HG03460 (cell line): ENCODE measurements around the gene ACP7.
"Not testable (repeated sequence)": the region's sequence is repeated elsewhere in the genome, so short reads cannot be mapped to it uniquely, and the experiment has no call there.

Experiments
- ATAC-seq: cut with Tn5 transposase; IDR thresholded peaks from one replicate; pipeline ENCODE4 v1.9.1; 2021; ENCODE audit not compliant: unreplicated experiment

The ACP7 gene

DNA sequence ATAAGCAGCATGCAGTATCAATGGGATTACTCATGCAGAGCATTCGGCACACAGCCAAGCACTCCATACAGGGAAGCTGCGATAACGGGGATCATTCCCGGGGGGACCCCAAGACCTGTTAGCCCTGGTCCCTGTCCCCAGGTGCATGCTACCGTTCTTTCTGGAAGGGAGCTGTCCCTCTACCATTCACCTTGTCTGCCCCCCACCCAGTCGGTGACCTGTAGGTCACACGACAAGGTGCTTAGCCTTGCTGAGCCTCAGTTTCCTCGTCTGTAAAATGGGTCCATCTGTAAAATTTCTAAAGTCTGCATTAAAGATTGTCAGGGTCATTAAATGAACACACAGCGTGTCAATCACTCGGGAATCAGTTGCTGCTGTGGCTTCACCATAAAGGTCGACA lies 6.8 kb upstream of the ACP7 start:
- ATAC-seq = no peak

DNA sequence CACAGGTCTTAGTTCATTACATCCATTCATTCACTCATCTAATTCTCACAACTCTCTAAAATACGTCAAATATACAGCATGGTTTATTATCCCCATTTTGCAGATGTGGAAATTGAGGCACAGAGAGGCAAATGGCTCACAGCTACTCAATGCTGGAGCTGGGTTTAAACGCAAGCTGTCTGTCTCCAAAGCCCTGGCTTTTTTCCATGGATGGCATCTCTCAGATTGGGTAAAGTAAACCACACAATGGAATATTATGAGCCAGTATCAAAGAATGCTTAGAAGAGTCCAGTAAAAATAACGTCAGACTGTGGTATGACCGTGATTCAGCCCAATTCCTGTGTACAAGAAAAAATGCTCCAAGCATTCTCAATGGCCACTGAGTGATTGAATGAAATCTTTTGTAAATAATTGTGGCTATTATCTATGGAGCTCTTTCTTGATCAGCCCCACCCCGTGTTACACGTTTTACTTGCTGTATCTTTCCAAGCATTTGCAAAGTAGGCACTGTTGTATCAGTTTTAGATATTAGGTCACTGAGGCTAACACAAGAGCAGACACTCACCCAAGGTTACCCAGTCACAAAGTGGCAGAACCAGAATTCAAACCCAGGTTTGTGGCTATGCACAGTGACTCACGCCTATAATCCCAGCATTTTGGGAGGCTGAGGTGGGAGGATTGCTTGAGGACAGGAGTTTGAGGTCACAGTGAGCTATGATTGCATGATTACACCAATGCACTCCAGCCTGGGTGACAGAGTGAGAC lies 5.5 kb upstream of the ACP7 start:
- ATAC-seq = no peak

DNA sequence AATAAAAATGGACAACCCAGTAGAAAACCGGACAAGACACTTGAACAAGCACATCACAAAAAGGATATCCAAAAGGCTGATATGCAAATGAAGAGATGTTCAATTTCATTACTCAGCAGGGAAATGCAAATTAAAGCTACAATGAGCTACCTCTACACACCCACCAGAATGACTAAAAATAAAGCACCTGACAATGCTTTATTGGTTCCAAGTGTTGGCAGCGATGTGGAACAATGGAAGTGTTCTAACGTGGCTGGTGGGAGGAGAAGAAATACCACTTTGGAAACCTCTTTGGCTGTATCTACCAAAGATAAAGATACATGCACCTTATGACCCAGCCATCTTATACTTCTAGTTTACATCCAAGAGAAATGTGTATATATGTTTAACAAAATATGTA lies 3.7 kb upstream of the ACP7 start:
- ATAC-seq = no peak

DNA sequence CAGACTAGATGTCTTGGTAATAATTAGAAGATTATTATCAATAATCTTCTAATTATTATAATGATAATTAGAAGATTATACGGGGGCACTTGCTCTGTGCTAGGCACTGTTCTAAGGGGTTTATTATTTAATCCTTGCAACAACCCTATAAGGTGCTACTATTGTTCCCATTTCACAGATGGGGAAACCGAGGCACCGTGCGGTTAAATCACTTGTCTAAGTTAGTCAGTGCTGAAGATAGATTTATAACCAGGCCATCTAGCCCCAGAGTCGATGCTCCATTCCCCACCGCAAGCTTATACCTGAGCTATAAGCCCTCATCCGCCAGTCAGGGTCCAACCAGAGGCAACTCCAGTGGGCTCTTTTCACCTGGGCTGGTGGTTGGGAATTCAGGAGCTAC lies 2.0 kb upstream of the ACP7 start:
- no peak for ATAC-seq

DNA sequence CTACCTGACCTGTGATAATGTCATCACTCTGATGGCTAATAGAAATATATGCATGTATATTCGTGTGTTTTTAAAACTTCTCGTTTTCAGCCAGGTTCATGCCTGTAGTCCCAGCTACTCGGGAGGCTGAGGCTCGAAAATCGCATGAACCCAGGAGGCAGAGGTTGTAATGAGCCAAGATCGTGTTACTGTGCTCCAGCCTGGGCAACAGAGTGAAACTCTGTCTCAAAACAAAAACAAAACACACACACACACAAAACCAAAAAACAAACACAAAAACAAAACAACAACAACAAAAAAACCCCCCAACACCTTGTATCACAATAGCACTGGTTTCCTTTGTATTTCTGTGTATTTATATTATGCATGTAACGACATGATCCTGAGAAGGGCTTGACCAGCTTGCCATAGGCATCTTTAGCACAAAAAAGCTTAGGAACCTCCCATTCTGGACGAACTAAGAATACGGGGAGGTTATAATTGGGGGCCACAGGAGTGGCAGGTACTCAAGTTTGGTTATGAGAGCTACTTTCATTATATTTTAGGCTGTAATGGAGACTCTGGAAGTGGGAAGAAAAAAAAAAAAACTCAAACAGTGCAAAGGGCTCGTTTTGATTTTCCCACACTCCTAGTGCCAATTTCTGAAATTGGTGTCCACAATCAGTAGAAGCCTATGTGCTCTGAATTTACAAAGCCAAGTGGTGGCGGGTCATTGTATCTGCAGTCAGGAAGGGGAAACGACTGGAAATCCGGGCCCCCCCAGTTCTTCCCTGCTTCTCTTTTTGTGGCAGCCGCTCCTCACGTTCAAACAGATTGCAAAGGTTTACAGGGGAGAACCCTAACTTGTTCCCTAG lies 1.2 kb upstream of the ACP7 start:
- ATAC-seq = no peak

DNA sequence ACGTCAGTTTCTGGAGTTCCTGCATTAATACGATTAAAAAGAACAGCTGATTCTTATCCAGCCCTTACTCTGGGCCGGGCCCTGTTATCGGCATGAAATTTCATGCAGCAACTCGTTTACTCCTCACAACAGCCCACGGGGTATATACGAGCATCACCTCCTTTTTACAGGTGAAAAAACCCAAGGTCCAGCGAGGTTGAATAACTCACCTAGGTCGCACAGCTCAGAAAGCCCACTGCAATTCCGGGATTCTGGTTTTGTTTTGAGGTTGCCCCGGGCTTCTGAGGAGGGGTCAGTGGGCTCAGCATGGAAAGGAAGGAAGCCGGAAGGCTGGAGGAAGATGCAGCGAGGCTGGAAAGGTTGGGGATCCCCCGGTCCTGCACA lies 577 bp upstream of the ACP7 start:
- no peak for ATAC-seq

DNA sequence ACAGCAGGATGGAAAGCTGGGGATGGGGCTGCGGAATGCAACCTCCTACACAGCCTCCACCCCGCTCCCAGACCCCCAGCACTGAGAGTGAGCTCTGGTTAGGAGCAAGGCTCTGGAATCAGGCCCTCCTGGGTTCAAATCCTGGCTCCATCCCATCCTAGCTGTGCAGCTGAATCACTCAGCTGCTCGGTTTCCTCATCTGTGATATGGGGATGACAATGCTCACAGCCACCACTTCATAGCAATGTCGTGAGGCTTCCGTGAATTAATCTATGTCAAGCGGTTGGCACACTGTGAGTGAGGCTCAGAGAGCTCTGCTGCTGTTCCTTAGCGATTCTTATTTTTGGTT lies 538 bp downstream of the ACP7 start:
- no peak for ATAC-seq

DNA sequence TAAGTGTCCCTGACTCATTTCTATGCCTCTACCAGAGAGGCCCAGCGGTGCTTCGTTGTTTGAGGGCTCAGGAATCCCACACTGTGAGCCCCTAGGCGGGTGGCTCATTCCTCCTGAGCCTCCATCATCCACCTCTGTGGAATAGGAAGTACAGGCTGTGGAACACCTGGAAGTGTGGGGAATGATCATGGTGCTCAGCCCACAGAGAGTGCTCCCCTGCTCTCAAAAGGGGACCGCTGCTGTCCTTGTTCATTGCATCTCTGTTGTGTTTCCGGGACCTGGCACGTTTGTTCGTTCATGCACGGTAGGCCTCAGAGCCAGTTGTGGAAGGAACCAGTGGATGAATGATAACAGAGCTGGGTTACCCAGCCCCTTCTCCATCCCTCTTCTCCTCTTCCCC lies 1.2 kb downstream of the ACP7 start:
- ATAC-seq = no peak

DNA sequence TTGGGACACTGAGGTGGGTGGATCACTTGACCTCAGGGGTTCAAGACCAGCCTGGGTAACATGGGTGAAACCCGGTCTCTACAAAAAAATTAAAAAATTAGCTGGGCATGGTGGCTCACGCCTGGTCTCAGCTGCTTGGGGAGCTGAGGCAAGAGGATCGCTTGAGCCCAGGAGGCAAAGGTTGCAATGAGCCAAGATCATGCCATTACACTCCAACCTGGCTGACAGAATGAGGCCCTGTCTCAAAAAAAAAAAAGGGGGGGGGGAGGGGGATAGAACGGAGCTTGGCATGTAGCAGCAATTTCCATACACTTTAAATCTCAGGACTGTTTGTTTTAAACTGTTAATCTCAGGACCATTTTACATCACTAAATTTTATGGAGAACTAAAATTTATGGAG lies 2.2 kb downstream of the ACP7 start:
- no peak for ATAC-seq

DNA sequence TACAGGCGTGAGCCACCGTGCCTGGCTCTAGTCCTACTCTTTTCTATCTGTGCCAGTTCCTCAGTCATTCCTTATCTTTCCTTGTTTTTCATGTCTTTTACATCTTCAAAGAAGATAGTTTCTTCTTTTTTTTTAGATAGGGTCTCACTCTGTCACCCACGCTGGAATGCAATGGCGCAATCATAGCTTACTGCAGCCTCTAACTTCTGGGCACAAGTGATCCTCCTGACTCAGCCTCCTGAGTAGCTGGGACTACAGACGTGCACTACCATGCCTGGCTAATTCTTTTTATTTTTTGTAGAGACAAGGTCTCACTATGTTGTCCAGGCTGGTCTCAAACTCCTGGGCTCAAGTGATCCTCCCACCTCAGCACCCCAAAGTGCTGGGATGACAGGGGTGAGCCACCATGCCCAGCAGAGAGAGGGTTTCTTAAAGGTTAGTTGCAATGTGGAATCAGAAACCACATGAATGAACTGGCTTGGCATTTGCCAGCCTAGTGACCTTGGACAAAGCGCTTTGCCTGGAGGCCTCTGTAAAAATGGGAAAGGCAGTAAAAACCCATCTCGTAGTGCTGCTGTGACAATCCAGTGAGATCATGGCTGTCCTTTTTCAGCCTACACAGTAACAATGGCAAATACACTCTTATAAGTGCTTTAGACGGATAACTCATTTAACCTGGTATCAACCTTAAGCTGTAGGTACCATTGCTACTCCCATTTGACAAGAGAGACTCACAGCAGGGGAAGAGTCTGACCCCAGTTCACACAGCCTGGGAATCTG lies 3.9 kb downstream of the ACP7 start:
- ATAC-seq = no peak

DNA sequence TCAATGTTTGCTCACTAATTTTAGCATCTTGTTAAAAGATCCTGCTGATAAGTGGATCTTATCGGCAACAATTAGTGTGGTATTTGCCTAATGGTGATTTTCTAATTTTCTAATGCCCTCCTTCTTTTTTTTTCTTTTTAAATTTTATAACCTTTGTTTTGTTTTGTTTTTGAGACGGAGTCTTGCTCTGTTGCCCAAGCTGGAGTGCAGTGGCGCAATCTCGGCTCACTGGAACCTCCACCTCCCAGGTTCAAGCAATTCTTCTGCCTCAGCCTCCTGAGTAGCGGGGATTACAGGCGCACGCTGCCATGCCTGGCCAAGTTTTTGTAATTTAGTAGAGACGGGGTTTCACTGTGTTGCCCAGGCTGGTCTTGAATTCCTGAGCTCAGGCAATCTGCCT lies 5.8 kb downstream of the ACP7 start:
- not testable (repeated sequence) for ATAC-seq

DNA sequence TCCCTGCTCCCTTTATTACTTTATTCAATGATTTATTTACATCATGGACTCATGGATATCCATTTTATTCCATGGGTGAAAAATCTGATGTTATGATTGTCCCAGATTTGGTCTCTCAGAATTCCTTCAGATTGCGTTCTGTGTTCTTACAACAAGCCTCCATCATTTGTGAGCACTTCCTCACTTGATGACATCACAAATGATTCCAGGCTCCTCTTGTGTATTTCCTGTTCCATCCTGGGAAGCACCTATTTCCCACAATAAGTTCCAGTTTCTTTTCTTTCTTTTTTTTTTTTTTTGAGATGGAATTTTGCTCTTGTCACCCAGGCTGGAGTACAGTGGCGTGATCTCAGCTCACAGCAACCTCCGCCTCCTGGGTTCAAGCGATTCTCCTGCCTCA lies 6.7 kb downstream of the ACP7 start:
- no peak for ATAC-seq

DNA sequence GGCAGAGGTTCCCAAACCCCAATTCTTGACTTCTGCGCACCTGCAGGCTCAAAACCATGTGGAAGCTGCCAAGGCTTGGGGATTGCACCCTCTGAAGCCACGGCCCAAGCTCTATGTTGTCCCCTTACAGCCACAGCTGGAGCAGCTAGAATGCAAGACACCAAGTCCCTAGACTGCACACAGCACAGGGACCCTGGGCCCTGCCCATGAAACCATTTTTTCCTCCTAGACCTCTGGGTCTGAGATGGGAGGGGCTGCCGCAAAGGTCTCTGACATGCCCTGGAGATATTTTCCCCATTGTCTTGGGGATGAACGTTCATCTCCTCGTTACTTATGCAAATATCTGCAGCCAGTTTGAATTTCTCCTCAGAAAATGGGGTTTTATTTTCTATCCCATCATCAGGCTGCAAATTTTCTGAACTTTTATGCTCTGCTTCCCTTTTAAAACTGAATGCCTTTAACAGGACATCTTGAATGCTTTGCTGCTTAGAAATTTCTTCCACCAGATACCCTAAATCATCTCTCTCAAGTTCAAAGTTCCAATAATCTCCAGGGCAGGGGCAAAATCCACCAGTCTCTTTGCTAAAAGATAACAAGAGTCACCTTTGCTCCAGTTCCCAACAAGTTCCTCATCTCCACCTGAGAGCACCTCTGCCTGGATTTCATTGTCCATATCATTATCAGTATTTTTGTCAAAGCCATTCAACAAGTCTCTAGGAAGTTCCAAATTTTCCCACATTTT lies 11.8 kb downstream of the ACP7 start:
- ATAC-seq = not testable (repeated sequence)

DNA sequence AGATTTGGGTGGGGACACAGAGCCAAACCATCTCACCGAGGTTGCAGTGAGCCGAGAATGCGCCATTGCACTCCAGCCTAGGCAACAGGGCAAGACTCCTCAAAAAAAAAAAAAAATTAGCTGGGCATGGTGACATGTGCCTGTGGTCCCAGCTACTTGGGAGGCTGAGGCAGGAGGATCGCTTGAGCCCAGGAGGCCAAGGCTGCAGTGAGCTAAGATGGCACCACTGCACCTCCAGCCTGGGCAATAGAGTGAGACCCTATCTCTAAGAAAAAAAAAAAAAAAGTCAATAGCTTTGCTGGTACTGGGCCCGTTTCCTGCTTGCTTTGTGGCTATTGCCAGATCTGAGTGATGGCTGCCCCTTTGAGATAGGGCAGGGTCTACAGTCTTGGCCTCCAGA lies 13.1 kb downstream of the ACP7 start:
- no peak for ATAC-seq

DNA sequence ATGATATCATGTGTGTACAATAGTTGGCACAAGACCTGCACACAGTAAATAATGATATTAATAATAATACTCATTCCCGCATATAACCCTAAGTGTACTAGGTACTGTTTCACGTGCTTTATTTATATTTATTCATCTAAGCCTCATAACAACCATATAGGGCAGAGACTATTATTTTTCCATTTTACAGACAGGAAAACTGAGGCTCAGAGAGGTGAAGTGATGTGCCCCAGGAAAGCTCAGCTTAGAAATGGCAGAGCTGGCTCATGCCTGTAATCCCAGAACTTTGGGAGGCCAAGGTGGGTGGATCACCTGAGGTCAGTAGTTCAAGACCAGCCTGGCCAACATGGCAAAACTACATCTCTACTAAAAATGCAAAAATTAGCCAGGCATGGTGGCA lies 13.6 kb downstream of the ACP7 start:
- ATAC-seq = no peak

DNA sequence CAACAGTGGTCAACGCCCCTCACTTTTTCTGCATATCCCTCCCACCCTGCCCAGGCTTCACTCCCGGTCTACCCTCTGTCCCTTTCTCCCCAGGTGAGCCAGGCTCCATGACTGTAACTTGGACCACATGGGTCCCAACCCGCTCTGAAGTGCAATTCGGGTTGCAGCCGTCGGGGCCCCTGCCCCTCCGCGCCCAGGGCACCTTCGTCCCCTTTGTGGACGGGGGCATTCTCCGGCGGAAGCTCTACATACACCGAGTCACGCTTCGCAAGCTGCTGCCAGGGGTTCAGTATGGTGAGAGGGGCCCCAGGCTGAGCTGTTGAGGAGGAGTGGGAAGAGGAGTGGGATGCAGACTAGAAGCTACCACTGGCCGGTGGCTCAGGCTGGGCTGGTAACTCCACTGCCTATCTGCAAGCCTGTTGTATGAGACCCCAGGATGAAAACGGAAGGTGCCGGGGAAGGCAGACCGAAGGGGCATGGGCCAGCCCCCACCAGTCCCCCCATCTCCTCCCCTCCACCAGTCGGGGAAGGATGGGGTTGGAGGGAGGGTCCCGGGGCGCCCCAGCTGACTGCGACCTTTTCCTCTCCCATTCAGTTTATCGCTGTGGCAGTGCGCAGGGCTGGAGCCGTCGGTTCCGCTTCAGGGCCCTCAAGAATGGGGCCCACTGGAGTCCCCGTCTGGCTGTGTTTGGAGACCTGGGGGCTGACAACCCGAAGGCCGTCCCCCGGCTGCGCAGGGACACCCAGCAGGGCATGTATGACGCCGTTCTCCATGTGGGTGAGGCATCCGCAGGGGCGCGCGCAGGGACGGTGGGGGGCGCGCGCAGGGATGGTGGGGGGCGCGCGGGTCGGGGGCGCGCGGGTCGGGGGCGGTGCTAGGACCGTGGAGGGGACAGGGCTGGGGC lies 14.4 kb downstream of the ACP7 start:
- ATAC-seq = no peak

DNA sequence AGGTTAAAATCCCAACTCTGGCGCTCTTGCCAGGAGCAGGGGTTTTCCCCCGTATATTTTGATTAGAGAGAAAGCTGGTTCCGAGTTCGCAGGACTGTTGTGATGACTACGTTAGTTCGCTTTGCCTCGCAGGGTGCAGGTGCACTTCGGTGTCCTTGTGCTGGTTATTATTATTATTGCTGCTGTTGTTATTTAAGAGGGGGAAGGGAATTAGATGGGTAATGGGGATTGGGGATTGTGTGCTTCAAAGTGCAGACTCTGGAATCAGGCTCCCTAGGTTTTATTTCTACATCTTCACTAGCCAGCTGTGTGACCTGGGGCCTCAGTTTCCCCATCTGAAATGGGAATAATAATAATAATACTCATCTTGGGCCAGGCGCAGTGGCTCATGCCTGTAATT lies 15.2 kb downstream of the ACP7 start:
- no peak for ATAC-seq

DNA sequence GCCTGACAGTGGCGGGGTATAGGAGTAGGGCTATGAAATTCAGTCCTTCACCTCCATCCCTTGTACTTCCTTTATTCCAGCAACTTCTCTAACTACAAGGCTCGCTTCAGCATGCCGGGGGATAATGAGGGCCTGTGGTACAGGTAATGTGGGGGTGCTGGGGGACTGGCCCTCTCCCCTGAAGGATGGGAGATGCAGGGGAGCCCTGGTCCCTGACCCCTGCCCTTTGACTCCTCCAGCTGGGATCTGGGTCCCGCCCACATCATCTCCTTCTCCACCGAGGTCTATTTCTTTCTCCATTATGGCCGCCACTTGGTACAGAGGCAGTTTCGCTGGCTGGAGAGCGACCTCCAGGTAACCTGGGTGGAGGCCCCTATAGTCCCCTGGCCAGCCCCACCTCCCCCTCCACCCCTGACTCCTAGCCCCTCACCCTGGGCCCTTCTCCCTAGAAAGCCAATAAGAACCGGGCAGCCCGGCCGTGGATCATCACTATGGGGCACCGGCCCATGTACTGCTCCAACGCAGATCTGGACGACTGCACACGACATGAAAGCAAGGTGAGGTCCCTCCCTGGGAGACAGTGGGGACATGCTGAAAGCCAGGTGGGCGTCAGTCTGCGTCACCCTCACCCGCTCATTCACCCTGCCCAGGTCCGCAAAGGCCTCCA lies 16.5 kb downstream of the ACP7 start:
- ATAC-seq = no peak

DNA sequence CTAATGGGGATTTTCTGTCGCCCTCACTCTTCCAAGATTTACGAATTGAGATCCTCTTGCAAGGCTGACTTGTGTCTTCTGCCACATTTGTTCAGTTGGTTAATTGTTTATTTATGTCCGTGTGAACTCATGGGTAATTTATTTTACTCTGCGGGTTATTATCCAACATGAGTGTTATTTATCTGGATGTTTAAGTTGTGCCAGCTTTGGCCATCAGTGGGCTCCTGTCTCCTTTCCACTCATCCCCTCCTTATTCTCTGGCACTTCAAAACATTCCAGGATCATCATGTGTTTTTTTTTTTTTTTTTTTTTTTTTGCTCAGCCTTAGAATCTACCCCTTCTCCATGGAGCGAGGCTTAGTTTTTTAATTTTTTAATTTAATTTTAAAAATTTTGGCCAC lies 19.0 kb downstream of the ACP7 start:
- no peak for ATAC-seq

DNA sequence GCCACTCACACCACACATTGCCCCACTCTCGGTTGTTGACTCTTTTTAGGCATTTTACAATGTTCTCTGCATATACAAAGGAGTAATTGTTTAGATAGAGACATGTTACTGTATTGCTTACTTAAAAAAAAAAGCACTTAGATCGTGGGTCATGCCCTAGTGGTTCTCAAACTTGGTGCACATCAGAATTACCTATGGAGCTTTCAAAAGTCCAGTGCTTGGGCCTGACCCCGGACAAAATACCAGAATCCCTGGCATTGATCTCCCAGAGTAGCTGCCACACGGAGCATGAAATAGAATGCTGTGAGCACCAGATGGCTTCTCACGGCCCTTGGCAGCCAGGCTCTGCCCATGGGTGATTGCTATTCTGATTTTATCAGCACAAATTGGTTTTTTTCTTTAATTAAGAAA lies 20.0 kb downstream of the ACP7 start:
- no peak for ATAC-seq
